SH-SY5Y (cell line): Measurements from ENCODE around the gene PAGE4.

Experiments used
- GATA2 ChIP-seq: IDR thresholded peaks from 2 replicates; pipeline ENCODE4 v1.6.1; 2011; ENCODE audit warnings: mild to moderate bottlenecking, low read depth, low read length
- GATA3 ChIP-seq: IDR thresholded peaks from 2 replicates; pipeline ENCODE4 v1.6.1; 2011; ENCODE audit warnings: low read depth, mild to moderate bottlenecking, low read length, moderate library complexity

DNA sequence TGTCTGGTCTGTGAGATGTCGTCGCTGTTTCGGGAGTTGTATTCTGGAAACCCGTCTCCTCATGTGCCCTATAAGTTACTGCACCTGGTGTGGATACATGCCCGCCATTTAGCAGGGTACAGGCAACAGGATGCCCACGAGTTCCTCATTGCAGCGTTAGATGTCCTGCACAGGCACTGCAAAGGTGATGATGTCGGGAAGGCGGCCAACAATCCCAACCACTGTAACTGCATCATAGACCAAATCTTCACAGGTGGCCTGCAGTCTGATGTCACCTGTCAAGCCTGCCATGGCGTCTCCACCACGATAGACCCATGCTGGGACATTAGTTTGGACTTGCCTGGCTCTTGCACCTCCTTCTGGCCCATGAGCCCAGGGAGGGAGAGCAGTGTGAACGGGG lies 51.6 kb downstream of the PAGE4 start:
- TF ChIP-seq GATA3 (no peak), GATA2 (no peak)
